ENCODE results near the gene NCR3LG1.

The NCR3LG1 gene

GRCh38 chr11:17411418-17411817 lies 59.8 kb downstream of the NCR3LG1 start:
- TF ChIP-seq EZH2 (IDR thresholded peaks at IDR 0.05; ENCODE audit: borderline replicate concordance, low read depth, low read length, severe bottlenecking) (no peak), CTCF (IDR thresholded peaks at IDR 0.05; ENCODE audit: borderline replicate concordance, extremely low read depth, low read length, poor library complexity, severe bottlenecking) (no peak)
- H2AFZ ChIP-seq (ENCODE audit: low read depth, low read length), result no peak overlapping the region
- no peaks in the 10 kb centered on the region for H3K36me3 ChIP-seq (ENCODE audit: insufficient read depth, low read length)
- no peak overlapping the region for H3K4me2 ChIP-seq (ENCODE audit: insufficient read depth, low read length)
- no peak overlapping the region for H3K9ac ChIP-seq (ENCODE audit: low read depth, low read length)
- H3K27ac ChIP-seq (ENCODE audit: low read length), result peak overlapping the region; percentile 19; the same call in 1 of the 2 replicates
- peaks cover 55% of the 10 kb centered on the region for H3K4me1 ChIP-seq (ENCODE audit: insufficient read depth, low read length)
- H4K20me1 ChIP-seq (ENCODE audit: insufficient read depth, low read length), result no peaks in the 10 kb centered on the region
- DNase-seq (no peak), ATAC-seq (ENCODE audit: insufficient read depth, low read depth) (no peak)
- no peak overlapping the region for H3K4me3 ChIP-seq (ENCODE audit: low read depth in 1 of 2, low read length in 2 of 2)
- no peaks in the 10 kb centered on the region for H3K27me3 ChIP-seq (ENCODE audit: insufficient read depth, low read length, poor library complexity)
- no peaks in the 10 kb centered on the region for H3K9me3 ChIP-seq (ENCODE audit: insufficient read depth, low read length, severe bottlenecking)
- no peaks in the 10 kb centered on the region for H3K79me2 ChIP-seq (ENCODE audit: insufficient read depth, low read length)

- H3K9ac ChIP-seq (ENCODE audit: low read depth, low read length), result no peak overlapping the region
- H3K4me1 ChIP-seq (ENCODE audit: insufficient read depth, low read length), result peaks cover 68% of the 10 kb centered on the region
These were observed 61.0 kb downstream of the NCR3LG1 start for GRCh38 chr11:17412488-17413180.

GRCh38 chr11:17413414-17414316 lies 62.1 kb downstream of the NCR3LG1 start:
- Histone ChIP-seq H3K4me1 (ENCODE audit: insufficient read depth, low read length) (peaks cover 78% of the 10 kb centered on the region), H3K27me3 (ENCODE audit: insufficient read depth, low read length, poor library complexity) (no peaks in the 10 kb centered on the region), H3K9me3 (ENCODE audit: insufficient read depth, low read length, severe bottlenecking) (no peaks in the 10 kb centered on the region), H3K36me3 (ENCODE audit: insufficient read depth, low read length) (no peaks in the 10 kb centered on the region), H4K20me1 (ENCODE audit: insufficient read depth, low read length) (no peaks in the 10 kb centered on the region), H3K4me3 (ENCODE audit: low read depth in 1 of 2, low read length in 2 of 2) (peak overlapping the region in 1 of 2 experiments; percentile 9; a peak in 1 of 4 replicates), H3K4me2 (ENCODE audit: insufficient read depth, low read length) (peak overlapping the region; percentile 56), H3K27ac (ENCODE audit: low read length) (peak overlapping the region; percentile 99), H3K9ac (ENCODE audit: low read depth, low read length) (peak overlapping the region; percentile 57), H2AFZ (ENCODE audit: low read depth, low read length) (0 out of 2 replicates have a peak overlapping the region, but pooled peaks have one; percentile 14), H3K79me2 (ENCODE audit: insufficient read depth, low read length) (no peaks in the 10 kb centered on the region)
- ATAC-seq (ENCODE audit: insufficient read depth, low read depth), result no peak
- TF ChIP-seq EZH2 (IDR thresholded peaks at IDR 0.05; ENCODE audit: borderline replicate concordance, low read depth, low read length, severe bottlenecking), result no peak
- no peak for TF ChIP-seq CTCF (IDR thresholded peaks at IDR 0.05; ENCODE audit: borderline replicate concordance, extremely low read depth, low read length, poor library complexity, severe bottlenecking)
- DNase-seq, result no peak

More at GRCh38 chr11:17412488-17413180, 61.0 kb downstream of the NCR3LG1 start:
- Histone ChIP-seq H3K36me3 (ENCODE audit: insufficient read depth, low read length) (no peaks in the 10 kb centered on the region), H3K9me3 (ENCODE audit: insufficient read depth, low read length, severe bottlenecking) (no peaks in the 10 kb centered on the region), H3K27ac (ENCODE audit: low read length) (peak overlapping the region; percentile 99), H2AFZ (ENCODE audit: low read depth, low read length) (no peak overlapping the region), H3K4me3 (ENCODE audit: low read depth in 1 of 2, low read length in 2 of 2) (no peak overlapping the region), H4K20me1 (ENCODE audit: insufficient read depth, low read length) (no peaks in the 10 kb centered on the region), H3K27me3 (ENCODE audit: insufficient read depth, low read length, poor library complexity) (no peaks in the 10 kb centered on the region), H3K4me2 (ENCODE audit: insufficient read depth, low read length) (no peak overlapping the region), H3K79me2 (ENCODE audit: insufficient read depth, low read length) (no peaks in the 10 kb centered on the region)
- TF ChIP-seq CTCF (IDR thresholded peaks at IDR 0.05; ENCODE audit: borderline replicate concordance, extremely low read depth, low read length, poor library complexity, severe bottlenecking) (peak; percentile 45), EZH2 (IDR thresholded peaks at IDR 0.05; ENCODE audit: borderline replicate concordance, low read depth, low read length, severe bottlenecking) (no peak)
- ATAC-seq (ENCODE audit: insufficient read depth, low read depth), result no peak
- no peak for DNase-seq

All from DND-41 (cell line).